Fibroblast of lung (primary cell): ENCODE results near the gene CLCN7. TPM values are rescaled to one million over a fixed set of nuclear protein-coding genes. Genes with fewer than 3 reads are reported as not detected.
A peak's percentile ranks its signal among the peaks of the same experiment; 100 is the strongest.
"Not testable (repeated sequence)": the region's sequence is repeated elsewhere in the genome, so short reads cannot be mapped to it uniquely, and the experiment has no call there.

Source experiments
- DNase-seq, 2 donors: peaks; one replicate each; pipeline versions ENCODE4 v3.0.0 to v3.0.0-alpha.2; 2010; ENCODE audit warnings: low read depth in 2 of 2
- H2AFZ ChIP-seq: 2 replicates; pipeline ENCODE4 v1.5.1; 2012; ENCODE audit warnings: low read length, control low read depth, inconsistent platforms
- H3K27ac ChIP-seq: 2 replicates; pipeline ENCODE4 v1.5.1; 2011; ENCODE audit warnings: low read length, control low read depth; ENCODE audit not compliant: insufficient read depth
- H3K27me3 ChIP-seq: 2 replicates; pipeline ENCODE4 v1.5.1; 2011; ENCODE audit warnings: mild to moderate bottlenecking, low read length; ENCODE audit not compliant: control insufficient read depth, insufficient read depth
- H3K36me3 ChIP-seq: 2 replicates; pipeline ENCODE4 v1.5.1; 2011; ENCODE audit warnings: low read length; ENCODE audit not compliant: control insufficient read depth, insufficient read depth
- H3K4me1 ChIP-seq: 2 replicates; pipeline ENCODE4 v1.5.1; 2011; ENCODE audit warnings: low read length; ENCODE audit not compliant: control insufficient read depth, insufficient read depth; ENCODE audit errors: extremely low read depth
- H3K4me2 ChIP-seq: 2 replicates; pipeline ENCODE4 v1.5.1; 2011; ENCODE audit warnings: low read length, control low read depth; ENCODE audit not compliant: insufficient read depth; ENCODE audit errors: extremely low read depth
- H3K4me3 ChIP-seq, 4 experiments: fragments of 200-600 bp in 1 of 4; sonication (generic) in 1 of 4; replicated peaks in 1 of 4; 2 replicates each; pipeline ENCODE4 v1.5.1; 2011 to 2016; ENCODE audit warnings: low read length in 4 of 4, low read depth in 3 of 4, mild to moderate bottlenecking in 3 of 4, control low read depth in 2 of 4, inconsistent platforms in 1 of 4, mixed read lengths in 1 of 4; ENCODE audit not compliant: insufficient read depth in 1 of 4; ENCODE audit errors: control extremely low read depth in 1 of 4
- H3K79me2 ChIP-seq: 2 replicates; pipeline ENCODE4 v1.5.1; 2012; ENCODE audit warnings: mild to moderate bottlenecking, low read length, inconsistent platforms; ENCODE audit not compliant: control insufficient read depth, insufficient read depth
- H3K9ac ChIP-seq: 2 replicates; pipeline ENCODE4 v1.5.1; 2011; ENCODE audit warnings: mild to moderate bottlenecking, low read length, control low read depth; ENCODE audit not compliant: insufficient read depth
- H3K9me3 ChIP-seq: 2 replicates; pipeline ENCODE4 v1.5.1; 2012; ENCODE audit warnings: low read depth, low read length; ENCODE audit not compliant: control insufficient read depth, insufficient read depth
- H4K20me1 ChIP-seq: 2 replicates; pipeline ENCODE4 v1.5.1; 2011; ENCODE audit warnings: low read length; ENCODE audit not compliant: control insufficient read depth, insufficient read depth; ENCODE audit errors: extremely low read depth
- EZH2 ChIP-seq: IDR thresholded peaks from 2 replicates; pipeline ENCODE4 v1.5.1; 2012; ENCODE audit warnings: low read length, control low read depth, mild to moderate bottlenecking; ENCODE audit errors: missing control alignments
- polyA plus RNA-seq, 2 donors: library from polyadenylated mRNA; depleted of rRNA in 1 of 2; stranded (reverse) in 1 of 2; unstranded in 1 of 2; fragments of >200 nt; gene quantifications; 2 replicates each; pipeline ENCODE4 v1.2.1, GENCODE V29; 2011 to 2012; ENCODE audit warnings: missing spikeins in 1 of 2
- total RNA-seq: library from RNA; depleted of rRNA; stranded (reverse); fragments of >200 nt; gene quantifications from 2 replicates; pipeline ENCODE4 v1.2.1, GENCODE V29; 2014
- TF ChIP-seq, protein P1 (sequence below), 2 donors: IDR thresholded peaks in 1 of 2; conservative IDR thresholded peaks in 1 of 2; 1 replicate in 1 of 2; 2 replicates in 1 of 2; pipeline ENCODE4 v1.5.1; 2011 to 2012; ENCODE audit warnings: low read length in 2 of 2, control low read depth in 1 of 2, inconsistent platforms in 1 of 2, low read depth in 1 of 2, mild to moderate bottlenecking in 1 of 2

Gene CLCN7
- total and polyA plus RNA-seq, 2 donors (not counting 1 experiment from before 2014, with no cell fraction given), result 25.0 to 83.4 TPM

DNA sequence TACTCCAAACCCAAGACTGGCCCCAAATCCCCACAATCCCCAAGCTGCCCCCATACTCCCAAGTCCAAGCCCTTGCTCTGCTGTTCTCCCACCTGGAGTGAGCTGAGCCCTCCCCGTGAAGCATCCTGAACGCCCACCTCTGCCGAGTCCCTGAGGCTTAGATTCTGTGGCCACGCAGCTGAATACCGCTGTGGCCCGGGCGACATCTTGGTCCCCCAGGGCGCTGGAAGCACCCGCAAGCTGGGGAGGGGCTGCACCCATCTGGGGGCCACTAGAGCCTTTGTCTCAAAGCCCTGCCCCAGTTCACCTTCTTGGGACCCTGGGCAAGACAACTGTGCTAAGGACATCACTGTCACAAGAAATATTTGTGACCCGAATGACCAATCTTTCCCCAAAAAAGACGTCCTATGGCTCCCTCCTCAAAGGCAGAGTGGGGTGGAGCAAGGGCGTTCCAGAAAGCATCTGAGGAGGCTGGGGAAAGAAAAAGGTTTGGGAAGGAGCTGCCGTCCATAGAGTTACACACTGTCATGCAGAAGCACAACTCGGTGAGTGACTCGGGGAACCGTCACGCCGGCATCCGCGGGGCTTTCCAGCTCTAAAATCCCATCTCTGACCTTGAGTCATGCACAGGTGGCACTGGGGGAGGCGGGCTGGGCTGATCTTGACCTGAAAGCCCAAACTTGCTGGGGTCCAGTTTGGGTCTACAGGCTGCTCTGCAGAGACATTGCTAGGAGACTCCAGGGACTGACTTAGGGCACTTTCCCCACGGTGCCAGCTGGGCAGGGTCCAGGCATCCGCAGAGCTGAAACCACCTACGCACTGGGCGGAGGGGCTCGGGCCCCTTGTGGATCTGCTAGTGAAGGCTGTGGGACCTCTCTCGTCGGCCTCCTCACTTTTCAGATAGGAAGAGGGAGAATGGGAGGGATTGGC lies 7.3 kb upstream of the CLCN7 start:
- H3K9me3 ChIP-seq, result no peaks in the 10 kb centered on the region
- no peak overlapping the region for H3K4me2 ChIP-seq
- DNase-seq, result peak in 1 of 2 donors; percentile 64
- H2AFZ ChIP-seq, result no peak overlapping the region
- H3K79me2 ChIP-seq, result no peaks in the 10 kb centered on the region
- no peaks in the 10 kb centered on the region for H3K36me3 ChIP-seq
- H3K4me1 ChIP-seq, result no peaks in the 10 kb centered on the region
- TF ChIP-seq EZH2, result no peak
- TF ChIP-seq, protein P1, sequence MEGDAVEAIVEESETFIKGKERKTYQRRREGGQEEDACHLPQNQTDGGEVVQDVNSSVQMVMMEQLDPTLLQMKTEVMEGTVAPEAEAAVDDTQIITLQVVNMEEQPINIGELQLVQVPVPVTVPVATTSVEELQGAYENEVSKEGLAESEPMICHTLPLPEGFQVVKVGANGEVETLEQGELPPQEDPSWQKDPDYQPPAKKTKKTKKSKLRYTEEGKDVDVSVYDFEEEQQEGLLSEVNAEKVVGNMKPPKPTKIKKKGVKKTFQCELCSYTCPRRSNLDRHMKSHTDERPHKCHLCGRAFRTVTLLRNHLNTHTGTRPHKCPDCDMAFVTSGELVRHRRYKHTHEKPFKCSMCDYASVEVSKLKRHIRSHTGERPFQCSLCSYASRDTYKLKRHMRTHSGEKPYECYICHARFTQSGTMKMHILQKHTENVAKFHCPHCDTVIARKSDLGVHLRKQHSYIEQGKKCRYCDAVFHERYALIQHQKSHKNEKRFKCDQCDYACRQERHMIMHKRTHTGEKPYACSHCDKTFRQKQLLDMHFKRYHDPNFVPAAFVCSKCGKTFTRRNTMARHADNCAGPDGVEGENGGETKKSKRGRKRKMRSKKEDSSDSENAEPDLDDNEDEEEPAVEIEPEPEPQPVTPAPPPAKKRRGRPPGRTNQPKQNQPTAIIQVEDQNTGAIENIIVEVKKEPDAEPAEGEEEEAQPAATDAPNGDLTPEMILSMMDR (conservative IDR thresholded peaks at IDR 0.05 in 1 of 2, IDR thresholded peaks at IDR 0.05 in 1 of 2; ENCODE audit: low read depth in 1 of 2, low read length in 2 of 2), result no peak
- peaks cover 2% of the 10 kb centered on the region for H3K27me3 ChIP-seq
- H3K4me3 ChIP-seq, result no peak overlapping the region
- no peaks in the 10 kb centered on the region for H4K20me1 ChIP-seq
- no peak overlapping the region for H3K9ac ChIP-seq
- H3K27ac ChIP-seq, result no peak overlapping the region

DNA sequence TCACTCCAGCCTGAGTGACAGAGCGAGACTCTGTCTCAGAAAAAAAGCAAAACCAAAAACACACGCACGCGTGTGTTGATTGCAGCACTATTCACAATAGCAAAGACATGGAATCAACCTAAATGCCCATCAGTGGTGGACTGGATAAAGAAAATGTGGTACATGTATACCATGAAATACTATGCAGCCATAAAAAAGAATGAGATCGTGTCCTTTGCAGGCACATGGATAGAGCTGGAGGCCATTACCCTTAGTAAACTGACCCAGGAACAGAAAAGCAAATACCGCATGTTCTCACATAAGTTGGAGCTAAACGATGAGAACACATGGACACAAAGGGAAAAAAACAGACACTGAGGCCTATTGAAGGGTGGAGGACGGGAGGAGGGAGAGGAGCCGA lies 4.1 kb upstream of the CLCN7 start:
- H3K27ac ChIP-seq, H3K4me2 ChIP-seq: not testable (repeated sequence)

GRCh38 chr16:1477033-1477432 lies 2.2 kb upstream of the CLCN7 start:
- no peak for TF ChIP-seq EZH2
- TF ChIP-seq, protein P1 (conservative IDR thresholded peaks at IDR 0.05 in 1 of 2, IDR thresholded peaks at IDR 0.05 in 1 of 2; ENCODE audit: low read depth in 1 of 2, low read length in 2 of 2), result no peak
- no peak for DNase-seq

More for the DNA sequence above, 4.1 kb upstream of the CLCN7 start:
- not testable (repeated sequence) for H3K4me3 ChIP-seq, H3K79me2 ChIP-seq, H3K9ac ChIP-seq, H3K36me3 ChIP-seq, H3K27me3 ChIP-seq, H4K20me1 ChIP-seq, H2AFZ ChIP-seq, H3K9me3 ChIP-seq, H3K4me1 ChIP-seq, DNase-seq

More at GRCh38 chr16:1477033-1477432, 2.2 kb upstream of the CLCN7 start:
- no peak overlapping the region for H3K4me2 ChIP-seq
- H2AFZ ChIP-seq, result no peak overlapping the region
- H3K9me3 ChIP-seq, result no peaks in the 10 kb centered on the region
- no peak overlapping the region for H3K4me3 ChIP-seq
- peaks cover 3% of the 10 kb centered on the region for H3K4me1 ChIP-seq
- no peak overlapping the region for H3K9ac ChIP-seq
- no peaks in the 10 kb centered on the region for H4K20me1 ChIP-seq
- H3K27ac ChIP-seq, result no peak overlapping the region
- no peaks in the 10 kb centered on the region for H3K36me3 ChIP-seq
- H3K27me3 ChIP-seq, result no peaks in the 10 kb centered on the region
- peaks cover 14% of the 10 kb centered on the region for H3K79me2 ChIP-seq
